GM12878 (cell line): Measurements from ENCODE around the gene DDX31. TPM values are rescaled to one million over a fixed set of nuclear protein-coding genes. Genes with fewer than 3 reads are reported as not detected.

Experiments used
- ATAC-seq: fragments of 200-7000 bp; cut with Tn5 transposase; 3 replicates; pipeline ENCODE4 v1.9.1; 2020; ENCODE audit warnings: mild to moderate bottlenecking, moderate library complexity
- BruUV-seq: library from RNA; stranded (reverse); fragments of 400-500 nt; replicated peaks from 2 replicates; lab custom pipeline; 2021; lab: Mats Ljungman, UMichigan
- CTCF ChIA-PET: fragments of 300-600 bp; sonication (Branson Sonifier 250); formaldehyde crosslinking; extraction: SDS; loops from one replicate; lab custom pipeline; 2021; ENCODE audit warnings: inconsistent platforms; lab: Yijun Ruan, JAX
- POLR2A ChIA-PET: fragments of 350-600 bp; formaldehyde crosslinking; extraction: SDS; loops from one replicate; lab custom pipeline; 2021; ENCODE audit warnings: inconsistent platforms; lab: Charles Lee
- RAD21 ChIA-PET: fragments of 300-600 bp; sonication (Branson Sonifier 250); formaldehyde crosslinking; loops from one replicate; lab custom pipeline; 2023; ENCODE audit warnings: antibody characterized with exemption; ENCODE audit not compliant: unreplicated experiment; lab: Charles Lee
- SMC1A ChIA-PET: fragments of 300-600 bp; sonication (Branson Sonifier 250); formaldehyde crosslinking; loops from one replicate; lab custom pipeline; 2023; ENCODE audit not compliant: unreplicated experiment, uncharacterized antibody; lab: Charles Lee
- DNase-seq: peaks from one replicate; pipeline ENCODE4 v3.0.0-alpha.2; 2011; ENCODE audit warnings: low read depth, low spot score
- FAIRE-seq: peaks from 3 replicates; lab custom pipeline; 2011; peaks lifted over from hg19 to GRCh38; lab: Jason Lieb, UNC
- H2AFZ ChIP-seq: 2 replicates; pipeline ENCODE4 v1.6.0; 2011; ENCODE audit warnings: low read depth, low read length, control low read depth; ENCODE audit not compliant: control insufficient read depth
- H3K27ac ChIP-seq: 2 replicates; pipeline ENCODE4 v1.5.1; 2011; ENCODE audit warnings: control low read depth; ENCODE audit not compliant: control insufficient read depth, insufficient read depth
- H3K27me3 ChIP-seq, 2 experiments: replicated peaks in 1 of 2; 2 replicates each; pipeline versions ENCODE4 v1.6.0 to v1.6.1; 2011; ENCODE audit warnings: low read length in 1 of 2; ENCODE audit not compliant: control insufficient read depth in 2 of 2, insufficient read depth in 2 of 2
- H3K36me3 ChIP-seq, 2 experiments: 2 replicates each; pipeline ENCODE4 v1.5.1; 2011; ENCODE audit warnings: low read length in 1 of 2; ENCODE audit not compliant: control insufficient read depth in 2 of 2, insufficient read depth in 2 of 2
- H3K4me1 ChIP-seq: 2 replicates; pipeline ENCODE4 v1.6.1; 2011; ENCODE audit warnings: mild to moderate bottlenecking, low read length, moderate library complexity, mixed read lengths; ENCODE audit not compliant: control insufficient read depth, insufficient read depth
- H3K4me2 ChIP-seq: 2 replicates; pipeline ENCODE4 v1.6.0; 2011; ENCODE audit warnings: control low read depth; ENCODE audit not compliant: control insufficient read depth, insufficient read depth
- H3K4me3 ChIP-seq: fragments of 200-600 bp; sonication (generic); 2 replicates; pipeline ENCODE4 v1.5.1; 2016
- H3K79me2 ChIP-seq: 2 replicates; pipeline ENCODE4 v1.6.0; 2011; ENCODE audit warnings: low read length; ENCODE audit not compliant: control insufficient read depth, insufficient read depth
- H3K9ac ChIP-seq: 2 replicates; pipeline ENCODE4 v1.8.0; 2011; ENCODE audit warnings: low read length, control low read depth, mixed read lengths; ENCODE audit not compliant: control insufficient read depth, insufficient read depth
- H3K9me3 ChIP-seq: replicated peaks from 3 replicates; pipeline ENCODE4 v1.5.1; 2011; ENCODE audit warnings: mild to moderate bottlenecking, low read length; ENCODE audit not compliant: control insufficient read depth, insufficient read depth
- H4K20me1 ChIP-seq: 2 replicates; pipeline ENCODE4 v1.6.0; 2011; ENCODE audit not compliant: control insufficient read depth, insufficient read depth
- ATF2 ChIP-seq: IDR thresholded peaks from 2 replicates; pipeline ENCODE4 v1.6.1; 2012; ENCODE audit warnings: low read length, inconsistent platforms
- E2F4 ChIP-seq: IDR thresholded peaks from 2 replicates; pipeline ENCODE4 v1.6.1; 2012; ENCODE audit warnings: low read depth, low read length, improper control_type of control experiment
- GATAD2B ChIP-seq: fragments of 450-650 bp; conservative IDR thresholded peaks from 2 replicates; pipeline ENCODE4 v1.6.1; 2017; ENCODE audit warnings: low read depth, mild to moderate bottlenecking, moderate library complexity
- PAX5 ChIP-seq: IDR thresholded peaks from 2 replicates; pipeline ENCODE4 v1.6.1; 2011; ENCODE audit warnings: low read depth, low read length, borderline replicate concordance
- TAF1 ChIP-seq: IDR thresholded peaks from 2 replicates; pipeline ENCODE4 v1.6.1; 2011; ENCODE audit warnings: mild to moderate bottlenecking, low read depth, low read length, borderline replicate concordance
- TARDBP ChIP-seq: IDR thresholded peaks from 2 replicates; pipeline ENCODE4 v1.6.1; 2016; ENCODE audit warnings: borderline replicate concordance
- YBX1 ChIP-seq: fragments of 450-650 bp; IDR thresholded peaks from 2 replicates; pipeline ENCODE4 v1.6.1; 2016; ENCODE audit warnings: antibody characterized with exemption
- ZBTB4 ChIP-seq: fragments of 450-650 bp; formaldehyde crosslinking; IDR thresholded peaks from 2 replicates; pipeline ENCODE4 v1.4.0; 2022; ENCODE audit warnings: mild to moderate bottlenecking, moderate library complexity
- WGBS: methylation state at CpG from one replicate; pipeline ENCODE4 v1.1.6; 2016; ENCODE audit warnings: low lambda C conversion rate; ENCODE audit not compliant: insufficient replicate concordance, insufficient coverage; ENCODE audit errors: missing lambda C conversion rate; 5-methylcytosine and 5-hydroxymethylcytosine counted together
- in situ Hi-C: fragments of 300-500 bp; cut with MboI; formaldehyde crosslinking; loops from 9 replicates; pipeline ENCODE4 v1.14.3; 2018; ENCODE audit warnings: mixed read lengths
- intact Hi-C: fragments of 100-400 bp; cut with micrococcal nuclease; formaldehyde crosslinking; loops from one replicate; pipeline ENCODE4 v1.14.2; 2022; ENCODE audit not compliant: unreplicated experiment
- polyA plus RNA-seq, 11 experiments: library from polyadenylated mRNA; depleted of rRNA in 4 of 11; unstranded in 6 of 11; stranded (reverse) in 5 of 11; fragments of >200 nt; fragmentation: Nextera tagmentation in 4 of 11; fragmentation: Illumina TruSeq in 1 of 11; extraction: Ambion mirVana in 4 of 11; extraction: Trizol in 1 of 11; gene quantifications; 1 replicate in 1 of 11; 2 replicates in 10 of 11; pipeline versions ENCODE4 v1.2.1 to v1.2.3, GENCODE V29; 2011 to 2016; ENCODE audit warnings: inconsistent platforms in 2 of 11, missing spikeins in 2 of 11, low read depth in 1 of 11
- total RNA-seq, 4 experiments: library from RNA; depleted of rRNA in 3 of 4; stranded (reverse); fragments of >200 nt in 3 of 4; fragmentation: Illumina TruSeq in 1 of 4; extraction: Trizol in 1 of 4; gene quantifications; 2 replicates each; pipeline versions ENCODE4 v1.2.1 to v1.2.3, GENCODE V29; 2013 to 2021
- TF ChIP-seq, protein P1 (sequence below): fragments of 450-650 bp; IDR thresholded peaks from 2 replicates; pipeline ENCODE4 v1.6.1; 2018; ENCODE audit warnings: borderline replicate concordance, mild to moderate bottlenecking; ENCODE audit not compliant: partially characterized antibody
- TF ChIP-seq, protein P2 (sequence below): fragments of 450-650 bp; conservative IDR thresholded peaks from 2 replicates; pipeline ENCODE4 v1.6.1; 2017; ENCODE audit warnings: mild to moderate bottlenecking, moderate library complexity

The DDX31 gene
- total and polyA plus RNA-seq, 10 of the 15 experiments (the other 5 are each of a cell fraction or from before 2014, with no cell fraction given) = 12.1 to 30.8 (median 20.8) TPM

DNA sequence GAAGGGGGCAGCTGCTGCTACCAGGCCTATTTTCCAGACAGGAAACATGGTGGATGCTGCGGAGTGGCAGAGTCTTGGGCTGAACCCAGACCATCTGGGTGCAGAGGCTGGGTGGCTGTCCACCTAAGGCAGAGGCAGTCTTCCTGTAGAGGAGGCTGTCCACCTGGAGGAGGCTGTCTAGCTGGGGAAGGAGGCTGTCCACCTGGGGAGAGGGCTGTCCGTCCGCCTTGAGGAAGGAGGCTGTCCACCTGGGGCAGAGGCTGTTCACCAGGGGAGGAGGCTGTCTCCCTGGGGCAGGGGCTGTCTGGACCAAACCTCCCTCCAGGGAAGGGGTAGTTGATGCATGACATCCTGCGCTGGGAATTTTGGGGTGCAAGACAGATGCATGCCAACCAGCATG, 126.5 kb downstream of the DDX31 start:
- ChIA-PET RAD21 (no interaction called here), SMC1A (no interaction called here)
- no peak overlapping the region for H3K4me2 ChIP-seq
- TF ChIP-seq TAF1 (no peak), YBX1 (no peak), E2F4 (no peak), ZBTB4 (CRISPR knock-in tag) (no peak), GATAD2B (no peak), ATF2 (no peak), TARDBP (no peak), PAX5 (no peak)
- TF ChIP-seq, protein P1, sequence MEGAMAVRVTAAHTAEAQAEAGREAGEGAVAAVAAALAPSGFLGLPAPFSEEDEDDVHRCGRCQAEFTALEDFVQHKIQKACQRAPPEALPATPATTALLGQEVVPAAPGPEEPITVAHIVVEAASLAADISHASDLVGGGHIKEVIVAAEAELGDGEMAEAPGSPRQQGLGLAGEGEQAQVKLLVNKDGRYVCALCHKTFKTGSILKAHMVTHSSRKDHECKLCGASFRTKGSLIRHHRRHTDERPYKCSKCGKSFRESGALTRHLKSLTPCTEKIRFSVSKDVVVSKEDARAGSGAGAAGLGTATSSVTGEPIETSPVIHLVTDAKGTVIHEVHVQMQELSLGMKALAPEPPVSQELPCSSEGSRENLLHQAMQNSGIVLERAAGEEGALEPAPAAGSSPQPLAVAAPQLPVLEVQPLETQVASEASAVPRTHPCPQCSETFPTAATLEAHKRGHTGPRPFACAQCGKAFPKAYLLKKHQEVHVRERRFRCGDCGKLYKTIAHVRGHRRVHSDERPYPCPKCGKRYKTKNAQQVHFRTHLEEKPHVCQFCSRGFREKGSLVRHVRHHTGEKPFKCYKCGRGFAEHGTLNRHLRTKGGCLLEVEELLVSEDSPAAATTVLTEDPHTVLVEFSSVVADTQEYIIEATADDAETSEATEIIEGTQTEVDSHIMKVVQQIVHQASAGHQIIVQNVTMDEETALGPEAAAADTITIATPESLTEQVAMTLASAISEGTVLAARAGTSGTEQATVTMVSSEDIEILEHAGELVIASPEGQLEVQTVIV = no peak
- TF ChIP-seq, protein P2, sequence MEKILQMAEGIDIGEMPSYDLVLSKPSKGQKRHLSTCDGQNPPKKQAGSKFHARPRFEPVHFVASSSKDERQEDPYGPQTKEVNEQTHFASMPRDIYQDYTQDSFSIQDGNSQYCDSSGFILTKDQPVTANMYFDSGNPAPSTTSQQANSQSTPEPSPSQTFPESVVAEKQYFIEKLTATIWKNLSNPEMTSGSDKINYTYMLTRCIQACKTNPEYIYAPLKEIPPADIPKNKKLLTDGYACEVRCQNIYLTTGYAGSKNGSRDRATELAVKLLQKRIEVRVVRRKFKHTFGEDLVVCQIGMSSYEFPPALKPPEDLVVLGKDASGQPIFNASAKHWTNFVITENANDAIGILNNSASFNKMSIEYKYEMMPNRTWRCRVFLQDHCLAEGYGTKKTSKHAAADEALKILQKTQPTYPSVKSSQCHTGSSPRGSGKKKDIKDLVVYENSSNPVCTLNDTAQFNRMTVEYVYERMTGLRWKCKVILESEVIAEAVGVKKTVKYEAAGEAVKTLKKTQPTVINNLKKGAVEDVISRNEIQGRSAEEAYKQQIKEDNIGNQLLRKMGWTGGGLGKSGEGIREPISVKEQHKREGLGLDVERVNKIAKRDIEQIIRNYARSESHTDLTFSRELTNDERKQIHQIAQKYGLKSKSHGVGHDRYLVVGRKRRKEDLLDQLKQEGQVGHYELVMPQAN = no peak
- TF ChIP-seq, all 136 proteins: peak for 0
- POLR2A ChIA-PET = no interaction called here
- CTCF ChIA-PET = interaction anchor here (0.6 kb wide), 1 partner anchor 497 kb away, joined by 3 read pairs; no protein-coding TSS in a partner anchor
- Histone ChIP-seq H3K79me2 (no peaks in the 10 kb centered on the region), H3K27ac (no peak overlapping the region), H3K36me3 (no peaks in the 10 kb centered on the region), H3K4me1 (no peaks in the 10 kb centered on the region), H3K9ac (no peak overlapping the region), H2AFZ (no peak overlapping the region), H3K4me3 (no peak overlapping the region), H3K27me3 (peaks cover 0 to 3% of the 10 kb centered on the region in 2 experiments), H3K9me3 (no peaks in the 10 kb centered on the region), H4K20me1 (no peaks in the 10 kb centered on the region)
- in situ Hi-C loops = no loop called here
- BruUV-seq = no TSS peak
- WGBS = 74% methylated on average over 4 of the region's 4 CpGs
- DNase-seq (no peak), FAIRE-seq (no peak), ATAC-seq (no peak)
- intact Hi-C loops = no loop called here
